Measurements from ENCODE around the gene XAB2. TPM values are rescaled to one million over a fixed set of nuclear protein-coding genes. Genes with fewer than 3 reads are reported as not detected.

XAB2 gene
- total and polyA plus RNA-seq, 2 donors (not counting 1 experiment from before 2014, with no cell fraction given): 62.7 to 93.8 TPM

DNA sequence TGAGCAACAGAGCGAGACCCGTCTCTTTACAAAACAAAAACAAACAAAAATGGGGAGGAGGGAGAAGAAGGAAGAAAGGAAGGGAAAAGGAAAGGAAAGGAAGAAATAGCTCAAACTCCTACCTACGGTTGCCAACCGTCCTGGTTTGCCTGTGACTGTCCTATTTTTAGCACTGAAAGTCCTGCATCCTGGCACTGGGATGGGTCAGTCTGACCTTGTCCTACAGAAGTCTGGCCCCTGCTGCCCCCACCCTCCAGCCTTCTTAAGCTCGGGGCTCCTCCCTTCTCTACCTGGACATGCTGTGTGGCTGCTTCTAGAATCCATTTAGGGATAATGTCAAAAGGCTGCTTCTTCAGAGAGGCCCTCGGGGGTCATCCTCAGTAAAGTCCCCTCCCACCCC is 6.3 kb upstream of the XAB2 start:
- ChIA-PET CTCF (interaction anchor here (1.8 kb wide), 1 partner anchor 17 kb away, joined by 5 read pairs; no protein-coding TSS in a partner anchor), POLR2A (interaction anchor here (0.5 to 1.2 kb wide), 2 partner anchors 9 to 14 kb away, joined by 3 read pairs; no protein-coding TSS in a partner anchor)
- WGBS (ENCODE audit: insufficient coverage): no CpG with 5 or more reads among the region's 6 CpGs
- H3K9ac ChIP-seq (ENCODE audit: low read length): no peak overlapping the region
- TF ChIP-seq, protein P1, sequence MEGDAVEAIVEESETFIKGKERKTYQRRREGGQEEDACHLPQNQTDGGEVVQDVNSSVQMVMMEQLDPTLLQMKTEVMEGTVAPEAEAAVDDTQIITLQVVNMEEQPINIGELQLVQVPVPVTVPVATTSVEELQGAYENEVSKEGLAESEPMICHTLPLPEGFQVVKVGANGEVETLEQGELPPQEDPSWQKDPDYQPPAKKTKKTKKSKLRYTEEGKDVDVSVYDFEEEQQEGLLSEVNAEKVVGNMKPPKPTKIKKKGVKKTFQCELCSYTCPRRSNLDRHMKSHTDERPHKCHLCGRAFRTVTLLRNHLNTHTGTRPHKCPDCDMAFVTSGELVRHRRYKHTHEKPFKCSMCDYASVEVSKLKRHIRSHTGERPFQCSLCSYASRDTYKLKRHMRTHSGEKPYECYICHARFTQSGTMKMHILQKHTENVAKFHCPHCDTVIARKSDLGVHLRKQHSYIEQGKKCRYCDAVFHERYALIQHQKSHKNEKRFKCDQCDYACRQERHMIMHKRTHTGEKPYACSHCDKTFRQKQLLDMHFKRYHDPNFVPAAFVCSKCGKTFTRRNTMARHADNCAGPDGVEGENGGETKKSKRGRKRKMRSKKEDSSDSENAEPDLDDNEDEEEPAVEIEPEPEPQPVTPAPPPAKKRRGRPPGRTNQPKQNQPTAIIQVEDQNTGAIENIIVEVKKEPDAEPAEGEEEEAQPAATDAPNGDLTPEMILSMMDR (IDR thresholded peaks at IDR 0.05): no peak
- no peak for TF ChIP-seq EZH2 (IDR thresholded peaks at IDR 0.05; ENCODE audit: borderline replicate concordance, insufficient read depth, low read depth, low read length, poor library complexity, severe bottlenecking)
- H3K4me2 ChIP-seq (replicated peaks; ENCODE audit: low read depth, low read length, poor library complexity, severe bottlenecking): peak overlapping the region; percentile 97
- peak overlapping the region; percentile 86 for H3K27ac Mint-ChIP-seq
- H3K4me3 Mint-ChIP-seq: peak overlapping the region; percentile 80
- peaks cover 46% of the 10 kb centered on the region for H3K4me1 Mint-ChIP-seq
- peaks cover 5% of the 10 kb centered on the region for H4K20me1 ChIP-seq (ENCODE audit: control insufficient read depth, insufficient read depth, low read length, poor library complexity, severe bottlenecking)
- H3K4me1 ChIP-seq (ENCODE audit: control insufficient read depth in 2 of 2, insufficient read depth in 2 of 2, low read length in 2 of 2): peaks cover 19 to 23% of the 10 kb centered on the region in 2 donors
- intact Hi-C loops (cut with micrococcal nuclease): no loop called here
- H2AFZ ChIP-seq (ENCODE audit: insufficient read depth, low read depth, low read length, poor library complexity, severe bottlenecking): no peak overlapping the region
- ATAC-seq (ENCODE audit: low read depth): no peak
- no peaks in the 10 kb centered on the region for H3K27me3 ChIP-seq (replicated peaks in 1 of 4; ENCODE audit: control extremely low read depth in 1 of 4, control insufficient read depth in 3 of 4, insufficient read depth in 4 of 4, low read length in 3 of 4)
- no peaks in the 10 kb centered on the region for H3K27me3 Mint-ChIP-seq
- no peak for DNase-seq
- H3K36me3 ChIP-seq (replicated peaks in 1 of 2; ENCODE audit: control extremely low read depth in 1 of 2, control insufficient read depth in 1 of 2, extremely low read depth in 1 of 2, insufficient read depth in 2 of 2, low read length in 1 of 2): peaks cover 4 to 21% of the 10 kb centered on the region in 2 experiments
- no peak overlapping the region for H3K4me3 ChIP-seq (ENCODE audit: control extremely low read depth in 1 of 5, extremely low read depth in 1 of 5, insufficient read depth in 1 of 5, low read depth in 2 of 5, low read length in 4 of 5)
- H3K27ac ChIP-seq (ENCODE audit: low read length in 2 of 2): no peak overlapping the region
- H3K79me2 ChIP-seq (ENCODE audit: control insufficient read depth, insufficient read depth, low read length): peaks cover 77% of the 10 kb centered on the region
- peaks cover 0 to 7% (median 0%) of the 10 kb centered on the region in 3 donors for H3K9me3 ChIP-seq (ENCODE audit: control extremely low read depth in 1 of 3, control insufficient read depth in 2 of 3, insufficient read depth in 1 of 3, low read length in 2 of 3)
- no peaks in the 10 kb centered on the region for H3K9me3 Mint-ChIP-seq (ENCODE audit: insufficient read depth)

DNA sequence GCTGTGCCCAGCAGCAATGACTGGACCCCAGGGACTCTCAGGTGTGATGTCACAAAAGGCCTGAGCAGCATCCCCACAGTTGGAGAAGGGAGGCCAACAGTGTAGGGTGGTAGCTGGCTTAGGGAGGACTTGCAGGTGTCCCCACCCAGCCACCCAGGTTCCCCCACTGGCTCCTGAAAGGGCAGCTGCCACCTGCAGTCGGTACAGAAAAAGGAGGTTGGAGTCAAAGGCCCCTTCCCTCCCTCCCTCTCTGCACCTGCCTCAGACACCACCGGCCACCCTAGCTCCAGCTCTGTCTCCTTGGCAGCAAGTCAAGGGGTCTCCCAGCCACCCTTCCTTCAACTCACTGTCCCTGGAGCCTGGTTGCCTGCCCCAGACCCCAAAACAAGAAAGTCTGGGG is 4.4 kb upstream of the XAB2 start, which contains the start of gene PCP2:
TSS of gene PCP2 (minus strand) at position 22 of the 400 bp plus-strand sequence. CDS start 262 bp downstream, outside the sequence.
- H3K79me2 ChIP-seq (ENCODE audit: control insufficient read depth, insufficient read depth, low read length): peaks cover 87% of the 10 kb centered on the region
- H3K36me3 ChIP-seq (replicated peaks in 1 of 2; ENCODE audit: control extremely low read depth in 1 of 2, control insufficient read depth in 1 of 2, extremely low read depth in 1 of 2, insufficient read depth in 2 of 2, low read length in 1 of 2): peaks cover 0 to 10% of the 10 kb centered on the region in 2 experiments
- H3K27me3 Mint-ChIP-seq: no peaks in the 10 kb centered on the region
- ChIA-PET POLR2A (no interaction called here), CTCF (no interaction called here)
- peaks cover 2% of the 10 kb centered on the region for H4K20me1 ChIP-seq (ENCODE audit: control insufficient read depth, insufficient read depth, low read length, poor library complexity, severe bottlenecking)
- WGBS (ENCODE audit: insufficient coverage): 63% methylated on average over 2 of the region's 2 CpGs
- H3K9ac ChIP-seq (ENCODE audit: low read length): no peak within 1 kb of the TSS
- no peak within 1 kb of the TSS for H2AFZ ChIP-seq (ENCODE audit: insufficient read depth, low read depth, low read length, poor library complexity, severe bottlenecking)
- peak within 1 kb of the TSS; percentile 13 for H3K4me3 Mint-ChIP-seq
- no peak within 1 kb of the TSS for H3K4me3 ChIP-seq (ENCODE audit: control extremely low read depth in 1 of 5, extremely low read depth in 1 of 5, insufficient read depth in 1 of 5, low read depth in 2 of 5, low read length in 4 of 5)
- H3K4me1 Mint-ChIP-seq: peaks cover 50% of the 10 kb centered on the region
- ATAC-seq (ENCODE audit: low read depth) (no peak), DNase-seq (no peak)
- TF ChIP-seq, protein P1 (IDR thresholded peaks at IDR 0.05): no peak
- no peak for TF ChIP-seq EZH2 (IDR thresholded peaks at IDR 0.05; ENCODE audit: borderline replicate concordance, insufficient read depth, low read depth, low read length, poor library complexity, severe bottlenecking)
- no peak within 1 kb of the TSS for H3K4me2 ChIP-seq (replicated peaks; ENCODE audit: low read depth, low read length, poor library complexity, severe bottlenecking)
- H3K27me3 ChIP-seq (replicated peaks in 1 of 4; ENCODE audit: control extremely low read depth in 1 of 4, control insufficient read depth in 3 of 4, insufficient read depth in 4 of 4, low read length in 3 of 4): no peaks in the 10 kb centered on the region
- intact Hi-C loops (cut with micrococcal nuclease): no loop called here
- no peak within 1 kb of the TSS for H3K27ac Mint-ChIP-seq
- no peak within 1 kb of the TSS for H3K27ac ChIP-seq (ENCODE audit: low read length in 2 of 2)
- H3K9me3 ChIP-seq (ENCODE audit: control extremely low read depth in 1 of 3, control insufficient read depth in 2 of 3, insufficient read depth in 1 of 3, low read length in 2 of 3): peaks cover 0 to 10% (median 0%) of the 10 kb centered on the region in 3 donors
- H3K4me1 ChIP-seq (ENCODE audit: control insufficient read depth in 2 of 2, insufficient read depth in 2 of 2, low read length in 2 of 2): peaks cover 29 to 37% of the 10 kb centered on the region in 2 donors
- H3K9me3 Mint-ChIP-seq (ENCODE audit: insufficient read depth): no peaks in the 10 kb centered on the region

Data from B cell (primary cell).